HepG2 (cell line): ENCODE data around the gene PARP14. TPM values are rescaled to one million over a fixed set of nuclear protein-coding genes. Genes with fewer than 3 reads are reported as not detected.
A peak's percentile ranks its signal among the peaks of the same experiment; 100 is the strongest.

Experiments
- CAMTA2 ChIP-seq: sonication (generic); formaldehyde crosslinking; IDR thresholded peaks from 2 replicates; pipeline ENCODE4 v1.4.0; 2020; ENCODE audit warnings: mild to moderate bottlenecking, missing genetic modification reagents, borderline replicate concordance
- E2F5 ChIP-seq: sonication (generic); formaldehyde crosslinking; conservative IDR thresholded peaks from 2 replicates; pipeline ENCODE4 v1.4.0; 2020; ENCODE audit warnings: missing genetic modification reagents
- ELF3 ChIP-seq: IDR thresholded peaks from 2 replicates; pipeline ENCODE4 v1.6.1; 2016; ENCODE audit warnings: missing genetic modification reagents, missing compliant biosample characterization
- IRF1 ChIP-seq: sonication (generic); formaldehyde crosslinking; IDR thresholded peaks from 2 replicates; pipeline ENCODE4 v1.4.0; 2020; ENCODE audit warnings: low read depth, mild to moderate bottlenecking, missing genetic modification reagents
- PHF5A ChIP-seq: IDR thresholded peaks from one replicate; pipeline ENCODE4 v1.6.1; 2018; ENCODE audit warnings: low read depth, missing genetic modification reagents; ENCODE audit not compliant: unreplicated experiment
- PRDM4 ChIP-seq: sonication (generic); formaldehyde crosslinking; IDR thresholded peaks from 2 replicates; pipeline ENCODE4 v1.9.0; 2021; ENCODE audit warnings: missing genetic modification reagents, borderline replicate concordance
- SP1 ChIP-seq, 2 experiments: fragments of 450-650 bp in 1 of 2; sonication (generic) in 1 of 2; formaldehyde crosslinking in 1 of 2; IDR thresholded peaks; 2 replicates each; pipeline versions ENCODE4 v1.4.0 to v1.6.1; 2016 to 2020; ENCODE audit warnings: missing genetic modification reagents in 1 of 2
- U2AF1 ChIP-seq: fragments of 200-400 bp; formaldehyde crosslinking; optimal IDR thresholded peaks from 2 replicates; pipeline ENCODE3; 2017; ENCODE audit warnings: mild to moderate bottlenecking, low read depth, low read length
- ZEB1 ChIP-seq: IDR thresholded peaks from 2 replicates; pipeline ENCODE4 v1.6.1; 2012; ENCODE audit warnings: mild to moderate bottlenecking, low read depth, inconsistent platforms; ENCODE audit not compliant: insufficient replicate concordance
- ZNF232 ChIP-seq: sonication (generic); formaldehyde crosslinking; IDR thresholded peaks from 2 replicates; pipeline ENCODE4 v1.4.0; 2020; ENCODE audit warnings: missing genetic modification reagents, borderline replicate concordance
- ZNF382 ChIP-seq: sonication (generic); formaldehyde crosslinking; IDR thresholded peaks from 2 replicates; pipeline ENCODE4 v1.5.0; 2020; ENCODE audit warnings: missing genetic modification reagents, mild to moderate bottlenecking, borderline replicate concordance
- ZNF512B ChIP-seq: sonication (generic); formaldehyde crosslinking; IDR thresholded peaks from 2 replicates; pipeline ENCODE4 v1.5.1; 2020; ENCODE audit warnings: missing genetic modification reagents, mild to moderate bottlenecking, borderline replicate concordance
- ZNF564 ChIP-seq: sonication (generic); formaldehyde crosslinking; IDR thresholded peaks from 2 replicates; pipeline ENCODE4 v1.8.1; 2023; ENCODE audit warnings: mild to moderate bottlenecking, missing genetic modification reagents
- ZNF577 ChIP-seq: sonication (generic); formaldehyde crosslinking; IDR thresholded peaks from 2 replicates; pipeline ENCODE4 v1.4.0; 2020; ENCODE audit warnings: mild to moderate bottlenecking, low read depth, missing genetic modification reagents, borderline replicate concordance
- polyA plus RNA-seq, 8 experiments: library from polyadenylated mRNA; depleted of rRNA in 3 of 8; stranded (reverse) in 7 of 8; unstranded in 1 of 8; fragments of >200 nt; fragmentation: Illumina TruSeq in 4 of 8; extraction: Trizol in 4 of 8; gene quantifications; 2 replicates each; pipeline versions ENCODE4 v1.2.1 to v1.2.3, GENCODE V29; 2011 to 2016; ENCODE audit warnings: low read depth in 4 of 8, missing spikeins in 1 of 8, mixed read lengths in 1 of 8; ENCODE audit not compliant: insufficient read depth in 1 of 8
- total RNA-seq, 5 experiments: library from RNA; depleted of rRNA; stranded (reverse); fragments of >200 nt; fragmentation: Illumina TruSeq; extraction: Trizol; gene quantifications; 2 replicates each; pipeline ENCODE4 v1.2.3, GENCODE V29; 2016; ENCODE audit warnings: low read depth in 1 of 5
- TF ChIP-seq, protein P1 (sequence below): sonication (generic); formaldehyde crosslinking; IDR thresholded peaks from 2 replicates; pipeline ENCODE4 v1.5.0; 2020; ENCODE audit warnings: missing genetic modification reagents

Gene PARP14
- total and polyA plus RNA-seq, 2 of the 13 experiments (the other 11 are each of a cell fraction or from before 2014, with no cell fraction given): 9.0 to 19.1 TPM

DNA sequence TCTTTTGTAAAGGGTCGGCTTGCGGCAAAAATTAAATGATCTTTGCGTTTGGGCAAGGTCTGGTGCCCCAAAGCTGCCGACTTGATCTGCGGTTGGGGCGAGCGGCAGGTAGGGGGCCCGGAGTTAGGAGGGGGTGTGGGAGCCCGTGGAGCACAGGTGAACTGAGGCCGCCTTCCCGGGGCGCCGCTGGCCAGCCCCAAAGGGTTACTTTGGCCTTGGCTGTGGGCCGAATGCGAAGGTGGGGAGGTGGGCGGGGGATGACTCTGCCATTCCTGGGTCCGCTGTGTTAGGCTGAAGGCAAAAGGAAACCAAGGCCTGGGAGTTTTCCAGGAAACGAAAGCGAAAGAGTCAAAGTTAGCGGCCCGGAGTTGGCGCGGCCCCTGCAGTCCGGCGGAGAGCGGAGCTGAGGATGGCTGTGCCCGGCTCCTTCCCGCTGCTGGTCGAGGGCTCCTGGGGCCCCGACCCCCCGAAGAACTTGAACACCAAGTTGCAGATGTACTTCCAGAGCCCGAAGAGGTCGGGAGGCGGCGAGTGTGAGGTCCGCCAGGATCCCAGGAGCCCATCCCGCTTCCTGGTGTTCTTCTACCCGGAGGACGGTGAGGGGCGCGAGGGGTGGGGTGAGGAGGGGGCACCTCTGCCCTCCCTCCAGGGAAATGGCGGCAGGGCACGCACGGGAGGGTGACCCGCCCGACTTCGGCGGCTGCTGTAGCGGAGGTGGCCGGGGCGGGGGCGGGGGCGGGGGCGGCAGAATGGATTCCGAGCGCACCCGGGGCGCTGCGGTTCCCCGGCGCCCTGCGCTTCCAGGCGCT lies at the start of gene PARP14 (continued):
- no peak for TF ChIP-seq SP1 (IDR thresholded peaks at IDR 0.05)
- TF ChIP-seq SP1 (CRISPR knock-in tag; IDR thresholded peaks at IDR 0.05): no peak
- TF ChIP-seq ZNF577: no peak
- peak; percentile 97 for TF ChIP-seq IRF1
- no peak for TF ChIP-seq ZNF512B (CRISPR knock-in tag)
- TF ChIP-seq ZNF564 (CRISPR knock-in tag): peak; percentile 82; the same call in 1 of the 2 replicates
- no peak for TF ChIP-seq CAMTA2 (CRISPR knock-in tag)
- no peak for TF ChIP-seq PHF5A (CRISPR knock-in tag)
- no peak for TF ChIP-seq PRDM4
- peak; percentile 24 for TF ChIP-seq ZEB1
- TF ChIP-seq, protein P1, sequence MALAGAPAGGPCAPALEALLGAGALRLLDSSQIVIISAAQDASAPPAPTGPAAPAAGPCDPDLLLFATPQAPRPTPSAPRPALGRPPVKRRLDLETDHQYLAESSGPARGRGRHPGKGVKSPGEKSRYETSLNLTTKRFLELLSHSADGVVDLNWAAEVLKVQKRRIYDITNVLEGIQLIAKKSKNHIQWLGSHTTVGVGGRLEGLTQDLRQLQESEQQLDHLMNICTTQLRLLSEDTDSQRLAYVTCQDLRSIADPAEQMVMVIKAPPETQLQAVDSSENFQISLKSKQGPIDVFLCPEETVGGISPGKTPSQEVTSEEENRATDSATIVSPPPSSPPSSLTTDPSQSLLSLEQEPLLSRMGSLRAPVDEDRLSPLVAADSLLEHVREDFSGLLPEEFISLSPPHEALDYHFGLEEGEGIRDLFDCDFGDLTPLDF (CRISPR knock-in tag): 0 out of 2 replicates have a peak, but pooled peaks have one; percentile 55
- TF ChIP-seq U2AF1: peak; percentile 36
- TF ChIP-seq ZNF232 (CRISPR knock-in tag): peak; percentile 61
- peak; percentile 17 for TF ChIP-seq ELF3 (CRISPR knock-in tag)
- no peak for TF ChIP-seq E2F5
- TF ChIP-seq ZNF382 (CRISPR knock-in tag): no peak
